Ecto neural progenitor cell (in vitro differentiated cells): Measurements from ENCODE around the gene FBXW7.

ENCODE experiments used
- DNase-seq: peaks from one replicate; pipeline ENCODE4 v3.0.0-alpha.2; 2018; ENCODE audit warnings: low spot score

FBXW7 gene

DNA sequence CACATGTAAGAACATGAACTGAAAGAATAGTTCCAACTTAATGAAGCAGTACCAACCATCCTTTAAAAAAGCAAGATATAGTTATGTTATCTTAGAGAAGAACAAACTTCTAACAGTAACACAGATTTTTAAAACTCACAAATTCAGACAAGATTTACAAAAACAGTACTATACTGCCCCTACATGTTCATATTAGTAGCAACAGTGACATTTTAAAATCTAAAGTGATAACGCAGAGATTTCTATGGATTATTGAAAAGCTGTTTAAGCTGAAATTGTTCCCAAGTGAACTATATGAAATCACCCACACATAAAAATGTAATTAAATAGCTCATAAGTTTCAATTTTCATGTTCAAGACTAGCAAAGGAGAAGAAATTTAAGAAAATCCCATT is 166.0 kb downstream of the FBXW7 start:
- no peak for DNase-seq

DNA sequence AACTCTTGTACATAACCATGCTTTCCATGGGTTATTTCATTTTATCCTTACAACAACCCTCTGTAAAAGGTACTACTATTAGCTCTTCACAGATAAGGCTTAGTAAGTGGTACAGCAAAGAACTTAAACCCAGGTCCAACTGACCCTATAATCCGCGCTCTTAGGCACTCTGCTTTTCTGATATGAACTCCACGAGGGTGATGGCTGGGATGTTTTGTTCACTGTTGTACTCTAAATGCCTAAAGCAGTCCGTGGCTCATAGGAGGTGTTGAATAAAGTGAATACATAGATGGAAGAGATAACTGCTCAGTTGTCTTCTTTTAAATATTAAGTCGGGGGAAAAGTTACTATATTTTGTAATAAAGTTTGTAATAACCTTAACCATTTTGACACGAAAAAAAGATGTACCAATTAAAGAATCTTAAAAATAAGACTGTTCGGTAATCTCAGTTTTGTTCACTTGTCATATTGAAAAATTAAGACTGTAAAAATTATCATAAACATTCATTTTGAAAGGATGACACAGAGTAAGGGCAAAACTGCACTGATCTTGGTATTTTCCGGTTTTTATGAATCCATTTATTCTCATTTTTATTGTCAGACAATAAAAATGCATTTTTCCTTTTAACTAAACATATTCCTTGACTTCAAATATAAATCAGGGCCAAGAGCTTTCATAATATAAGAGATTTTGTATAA is 166.5 kb downstream of the FBXW7 start:
- DNase-seq: no peak

DNA sequence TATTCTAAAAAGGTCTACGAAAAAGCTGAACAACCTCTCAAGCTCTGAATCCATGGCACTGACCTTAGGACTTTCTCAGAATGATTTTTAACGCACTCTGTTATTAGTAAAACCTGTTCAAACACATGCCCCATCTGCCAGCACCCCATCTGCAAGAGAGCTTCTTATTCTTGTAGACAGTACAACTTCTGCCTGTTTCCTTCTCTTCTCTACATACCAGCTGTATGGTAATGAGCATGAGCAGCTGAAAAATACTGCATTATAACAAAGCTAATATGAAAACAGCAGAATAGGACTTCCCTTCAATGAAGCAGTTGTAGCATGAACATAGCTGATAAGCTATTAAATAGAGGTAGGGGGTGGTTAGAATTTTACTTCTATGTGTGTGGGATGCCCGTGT is 167.9 kb downstream of the FBXW7 start:
- no peak for DNase-seq

DNA sequence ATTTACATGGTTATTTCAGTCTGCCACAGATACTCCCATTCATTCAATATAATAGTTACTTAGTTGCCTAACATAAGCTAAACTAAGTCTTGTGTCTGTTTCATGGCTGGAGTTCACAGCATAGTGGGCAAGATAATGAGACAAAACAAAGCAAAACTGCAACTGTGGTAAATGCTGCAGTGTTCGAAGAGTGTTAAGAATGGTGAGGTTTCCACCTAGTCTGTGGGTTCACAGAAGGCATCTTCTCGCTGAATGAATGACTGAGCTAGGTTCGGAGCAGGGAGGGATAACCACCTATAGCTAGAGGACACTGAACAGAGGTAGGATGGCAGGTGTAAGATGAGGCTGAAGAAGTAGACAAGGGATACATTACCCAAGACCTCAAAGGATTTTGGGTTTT is 171.0 kb downstream of the FBXW7 start:
- DNase-seq: no peak

DNA sequence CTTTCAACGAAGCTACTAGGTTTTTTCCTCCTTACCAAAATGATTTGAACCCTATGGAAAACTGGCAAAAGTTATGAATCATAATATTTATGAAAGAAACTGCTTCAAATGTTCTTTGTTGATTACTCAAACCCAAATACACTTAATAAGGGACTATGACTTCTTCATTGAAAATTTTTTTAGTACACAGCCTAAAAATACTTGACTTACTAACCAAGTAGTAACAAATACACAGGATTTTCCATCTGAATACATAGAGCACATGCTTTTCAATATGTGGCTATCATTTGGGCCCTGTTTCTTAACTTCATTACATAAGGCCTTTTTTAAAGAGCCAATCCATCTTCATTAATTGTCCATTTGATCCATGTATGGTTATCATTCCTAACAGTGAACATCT is 171.5 kb downstream of the FBXW7 start:
- DNase-seq: no peak

DNA sequence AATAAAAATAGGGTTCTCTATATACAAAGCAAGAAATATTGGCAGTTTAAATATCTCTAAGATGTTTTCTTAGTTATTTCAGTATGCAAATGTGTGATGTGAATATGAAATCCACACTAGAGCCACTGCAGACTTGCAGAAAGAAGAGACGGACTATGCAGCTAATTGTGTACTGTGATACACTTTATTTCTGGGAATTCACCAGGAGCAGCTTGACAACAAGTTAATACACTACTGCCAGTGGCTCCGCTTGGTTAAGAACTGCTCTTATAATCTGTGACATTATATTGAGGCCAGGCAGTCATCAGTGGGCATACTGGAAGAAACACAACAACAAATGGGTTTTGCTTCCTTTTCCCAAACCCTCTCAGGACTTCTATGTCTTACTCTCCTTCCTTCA is 172.0 kb downstream of the FBXW7 start:
- no peak for DNase-seq

DNA sequence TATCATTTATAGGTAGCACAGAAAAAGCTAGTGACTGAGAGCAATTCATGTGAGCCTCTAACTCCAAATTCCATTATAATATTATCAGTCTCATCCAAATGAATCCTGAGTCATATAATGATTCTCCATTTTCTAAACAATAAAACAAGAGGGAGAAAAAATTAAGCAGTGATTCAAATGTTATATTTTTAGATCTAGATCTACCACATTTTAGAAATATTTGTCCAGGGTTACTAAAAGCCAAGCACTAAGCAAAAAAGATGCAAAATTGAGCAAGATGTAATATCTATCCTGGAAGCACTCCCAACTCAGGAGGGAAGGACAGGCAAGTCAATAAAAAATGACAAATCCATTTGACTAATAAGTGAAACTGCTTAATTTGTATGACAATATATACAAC is 172.8 kb downstream of the FBXW7 start:
- no peak for DNase-seq

DNA sequence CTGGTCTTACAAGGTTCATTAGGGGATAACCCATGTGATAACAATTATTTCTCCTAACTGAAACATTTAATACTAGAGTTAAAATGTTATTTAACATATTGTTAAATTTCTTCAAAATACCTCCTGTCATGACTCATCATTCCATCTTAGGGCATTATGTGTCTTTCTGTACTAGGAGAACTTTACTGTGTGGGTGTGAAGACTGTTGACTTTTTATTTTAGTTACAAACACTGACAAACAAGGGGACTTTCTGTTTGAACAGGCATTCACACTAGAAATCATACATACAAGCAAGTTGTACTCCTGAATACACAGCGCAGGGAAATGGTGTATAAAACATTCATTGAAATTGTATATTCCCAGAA is 175.9 kb downstream of the FBXW7 start:
- DNase-seq: no peak

DNA sequence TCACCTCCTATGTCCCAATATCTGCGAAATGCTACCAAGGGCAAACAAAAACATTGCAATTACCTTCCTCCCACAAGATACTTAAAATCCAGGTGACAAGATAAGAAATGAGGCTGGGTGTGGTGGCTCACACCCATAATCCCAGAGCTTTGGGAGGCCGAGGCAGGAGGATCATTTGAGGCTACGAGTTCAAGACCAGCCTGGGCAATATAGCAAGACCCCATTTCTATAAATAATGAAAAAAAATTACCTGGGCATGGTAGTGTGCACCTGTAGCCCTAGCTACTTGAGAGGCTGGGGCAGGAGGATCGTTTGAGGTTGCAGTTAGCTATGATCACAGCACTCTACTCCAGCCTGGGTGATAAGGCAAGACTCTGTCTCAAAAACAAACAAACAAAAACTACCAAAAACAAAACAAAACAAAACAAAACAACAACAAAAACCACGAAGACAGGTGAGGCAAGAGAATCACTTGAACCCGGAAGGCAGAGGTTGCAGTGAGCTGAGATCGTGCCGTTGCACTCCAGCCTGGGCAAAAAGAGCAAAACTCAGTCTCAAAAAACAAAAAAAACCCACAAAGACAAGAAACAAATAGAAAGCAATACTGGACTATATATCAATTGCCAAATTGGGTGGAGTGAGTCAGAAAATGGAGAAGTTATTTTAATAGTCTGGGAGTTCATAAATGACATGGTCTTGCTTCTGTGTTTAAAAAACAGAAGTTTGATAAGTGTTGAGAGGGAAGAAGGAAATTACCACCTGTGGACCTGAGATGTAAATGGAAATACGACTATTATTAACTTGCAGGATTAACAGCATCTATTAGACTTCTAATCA is 176.5 kb downstream of the FBXW7 start:
- no peak for DNase-seq

DNA sequence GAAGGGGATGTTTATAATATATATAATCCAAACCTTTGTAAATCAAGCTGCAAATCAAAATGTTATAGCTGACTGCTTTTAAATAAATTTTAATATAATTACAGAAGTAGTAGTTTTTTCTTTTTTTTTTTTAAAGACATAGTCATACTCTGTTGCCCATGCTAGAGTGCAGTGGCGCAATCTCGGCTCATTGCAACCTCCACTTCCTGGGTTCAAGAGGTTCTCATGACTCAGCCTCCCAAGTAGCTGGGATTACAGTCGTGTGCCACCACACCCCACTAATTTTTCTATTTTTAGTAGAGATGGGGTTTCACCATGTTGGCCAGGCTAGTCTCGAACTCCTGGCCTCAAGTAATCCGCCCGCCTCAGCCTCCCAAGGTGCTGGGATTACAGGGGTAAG is 178.7 kb downstream of the FBXW7 start:
- DNase-seq: no peak

DNA sequence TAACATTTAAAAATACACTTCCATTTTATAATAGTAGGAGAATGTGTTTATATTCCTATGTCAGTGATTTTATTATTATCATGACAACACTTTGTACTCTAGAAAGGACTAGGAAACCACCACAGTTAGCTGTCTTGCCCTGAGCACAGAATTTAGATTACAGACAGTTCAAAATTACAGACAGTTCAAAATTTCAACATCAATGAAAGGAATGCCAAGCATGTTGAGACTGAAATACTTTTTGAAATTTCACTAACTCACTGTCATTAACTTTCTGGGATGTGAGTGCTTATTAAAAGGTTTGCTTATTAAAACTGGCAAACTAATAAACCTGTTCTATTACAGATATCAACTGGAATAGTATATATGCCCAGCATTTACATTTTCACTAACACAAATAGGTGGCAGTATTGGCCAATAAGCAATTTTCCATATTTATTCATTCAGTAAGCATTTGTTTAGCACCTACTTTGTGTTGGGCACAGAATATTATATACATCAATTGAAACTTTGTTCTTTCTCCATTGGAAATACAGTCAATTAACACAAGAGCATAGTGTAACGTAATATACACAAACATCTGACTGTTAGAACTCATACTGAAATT is 179.4 kb downstream of the FBXW7 start:
- no peak for DNase-seq

DNA sequence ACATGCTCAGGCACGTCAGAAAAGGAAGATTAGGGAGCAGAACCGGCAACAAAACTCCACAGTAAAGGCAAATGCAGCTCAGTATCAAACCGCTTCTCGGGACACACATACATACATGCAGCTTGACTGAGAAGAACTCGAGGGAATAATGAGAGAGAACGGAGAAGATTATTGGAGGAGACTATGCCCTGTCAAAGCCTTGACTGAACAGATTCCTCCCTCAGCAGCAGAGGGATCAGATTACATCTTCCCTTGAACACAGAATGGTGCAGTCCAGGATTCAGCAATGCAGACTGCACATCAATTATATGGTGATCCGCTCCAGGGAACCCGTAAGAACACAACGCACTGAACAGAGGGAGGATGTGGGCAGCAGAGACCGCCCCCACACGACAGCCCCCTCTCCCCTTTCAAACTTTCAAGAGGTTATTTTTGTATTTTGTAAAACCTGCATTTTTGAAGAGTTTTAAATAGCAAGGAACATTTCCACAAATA is 183.2 kb downstream of the FBXW7 start:
- peak; percentile 62 for DNase-seq

DNA sequence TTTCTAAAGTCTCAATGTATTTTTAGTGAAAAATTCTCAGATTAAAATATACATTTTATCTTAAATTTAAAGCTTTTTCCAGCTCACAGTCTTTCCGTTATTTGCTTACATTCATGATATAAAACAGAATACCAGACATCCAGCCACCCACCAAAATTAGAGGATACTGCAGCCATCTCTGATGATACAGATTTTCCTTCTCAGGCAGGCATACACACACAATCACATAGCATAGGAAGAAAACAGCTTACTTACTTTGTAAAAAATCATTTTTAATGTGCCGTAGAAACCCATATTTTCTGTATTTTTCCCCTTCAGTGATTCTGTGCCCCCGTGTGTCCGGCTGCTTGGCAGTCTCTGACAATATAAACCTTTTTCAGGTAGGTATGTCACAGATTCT is 183.7 kb downstream of the FBXW7 start:
- no peak for DNase-seq

DNA sequence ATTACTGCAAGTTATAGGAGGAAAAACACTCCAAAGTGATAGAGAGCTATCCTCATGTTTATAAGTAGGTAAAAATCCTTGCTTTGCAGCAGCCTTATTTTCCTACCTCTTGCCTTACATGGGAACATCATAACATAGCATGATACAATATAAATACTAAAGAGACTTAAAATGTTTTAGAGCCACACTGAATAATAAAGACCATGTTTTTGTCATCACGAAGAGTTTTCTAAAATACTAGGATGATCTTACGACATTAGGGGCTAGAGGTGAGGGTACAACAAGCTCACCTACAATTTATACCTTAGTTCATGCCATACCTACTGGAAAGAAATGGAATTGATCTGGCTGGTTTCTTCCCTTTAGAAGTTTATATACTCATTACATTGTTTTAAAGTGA is 184.8 kb downstream of the FBXW7 start:
- DNase-seq: no peak

DNA sequence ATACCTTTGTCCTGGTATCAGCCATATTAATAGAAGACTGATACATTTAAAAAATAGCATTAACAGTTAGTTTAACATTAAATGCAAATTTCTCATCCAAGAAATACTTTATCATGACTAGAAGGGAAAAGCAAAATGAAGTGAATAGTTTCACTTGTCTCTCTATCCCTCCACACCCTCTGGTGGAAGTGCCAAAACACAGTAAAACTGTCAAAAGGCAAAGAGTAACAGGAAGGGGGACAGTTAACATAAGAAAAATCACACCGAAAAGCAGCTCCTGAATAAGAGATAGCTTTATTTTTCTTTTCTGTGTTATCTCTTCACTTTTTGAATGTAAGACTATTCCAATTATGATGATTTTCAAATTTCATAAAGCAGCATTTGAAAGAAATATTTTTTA is 187.2 kb downstream of the FBXW7 start:
- DNase-seq: no peak

DNA sequence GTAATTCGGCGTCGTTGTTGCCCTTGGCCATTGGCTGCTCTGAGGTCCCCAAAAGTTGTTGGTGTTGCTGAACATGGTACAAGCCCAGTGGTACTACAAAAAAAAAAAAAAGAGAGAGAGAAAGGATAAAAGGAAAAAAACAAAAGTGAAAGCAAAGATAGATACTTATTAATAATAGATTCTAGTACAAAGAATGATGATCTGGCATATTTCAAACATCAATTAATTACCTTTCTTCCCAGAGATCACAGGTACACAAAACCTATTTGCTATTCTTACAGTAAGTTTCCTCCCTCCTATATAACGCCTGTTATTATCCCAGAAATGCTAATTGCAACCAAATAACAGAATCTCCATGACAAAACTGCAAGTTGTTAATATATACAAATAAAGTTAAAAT is 188.9 kb downstream of the FBXW7 start:
- no peak for DNase-seq

DNA sequence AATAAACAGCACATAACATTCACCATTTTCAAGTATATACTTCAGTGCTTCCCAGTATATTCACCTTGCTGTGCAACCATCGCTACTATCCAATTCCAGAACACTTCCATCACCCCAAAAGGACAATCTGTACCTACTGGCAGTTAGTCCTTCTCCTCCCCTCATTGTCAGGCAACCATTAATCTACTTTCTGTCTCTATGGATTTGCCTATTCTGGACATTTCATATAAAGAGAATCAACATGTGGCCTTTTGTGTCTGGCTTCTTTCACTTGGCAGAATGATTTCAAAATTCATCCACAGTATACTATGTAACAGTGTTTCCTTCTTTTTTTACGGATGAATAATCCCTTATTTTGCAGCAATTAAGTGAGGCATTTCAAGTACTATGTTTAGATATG is 189.4 kb downstream of the FBXW7 start:
- no peak for DNase-seq

DNA sequence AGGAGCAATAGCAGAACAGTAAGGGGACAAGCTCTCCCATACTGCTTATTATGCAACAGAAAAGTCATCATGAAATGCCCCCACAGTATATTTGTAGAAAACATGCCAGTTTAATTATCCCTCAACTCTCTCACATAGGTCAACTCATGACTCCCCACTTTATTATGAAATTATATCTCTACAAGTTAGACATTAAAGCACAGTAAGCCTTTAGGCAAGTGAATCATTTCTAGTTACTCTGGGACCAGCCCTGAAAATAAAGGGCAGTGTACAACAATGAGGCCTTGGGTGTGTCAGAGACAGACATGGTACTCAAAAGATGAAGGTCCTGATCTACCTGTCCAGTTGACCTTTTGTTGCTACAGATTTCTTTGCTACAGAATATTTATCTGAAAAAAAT is 191.9 kb downstream of the FBXW7 start:
- DNase-seq: no peak

DNA sequence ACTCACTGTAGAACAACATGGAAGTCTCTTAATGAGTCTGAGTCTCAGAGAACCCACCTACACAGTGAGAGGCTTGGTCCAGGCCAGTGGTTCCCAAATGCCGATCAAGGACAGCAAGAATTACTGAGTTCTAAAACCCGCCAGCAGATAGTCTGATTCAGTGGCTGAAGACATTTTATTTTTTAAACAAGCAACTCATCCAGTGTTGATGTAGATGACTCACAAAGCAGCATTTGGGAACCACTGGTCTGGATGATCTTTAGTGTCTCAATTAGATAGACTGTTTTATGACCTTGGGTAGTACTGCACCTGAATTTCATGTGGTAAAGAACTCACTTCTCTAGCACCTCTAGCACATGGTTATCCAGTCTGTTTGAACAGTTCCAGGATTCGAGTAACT is 193.6 kb downstream of the FBXW7 start:
- DNase-seq: no peak

DNA sequence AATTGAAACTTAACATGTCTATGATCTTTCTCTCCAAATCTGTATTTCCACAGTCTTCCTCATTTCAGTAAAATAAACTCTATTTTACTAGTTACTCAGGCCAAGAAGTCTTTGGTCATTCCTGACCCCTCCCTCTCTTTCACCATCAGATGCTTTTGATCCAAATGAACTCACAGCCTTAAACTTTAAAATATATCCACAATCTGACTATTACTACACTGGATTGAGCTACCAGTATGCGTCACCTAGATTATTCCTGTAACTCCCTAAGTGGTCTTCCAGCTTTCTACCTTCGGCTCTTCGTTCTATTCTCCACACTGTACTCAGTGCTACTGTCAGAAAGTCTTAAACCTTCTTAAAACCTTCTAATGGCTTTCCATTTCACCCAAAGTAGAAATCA is 195.1 kb downstream of the FBXW7 start:
- no peak for DNase-seq

DNA sequence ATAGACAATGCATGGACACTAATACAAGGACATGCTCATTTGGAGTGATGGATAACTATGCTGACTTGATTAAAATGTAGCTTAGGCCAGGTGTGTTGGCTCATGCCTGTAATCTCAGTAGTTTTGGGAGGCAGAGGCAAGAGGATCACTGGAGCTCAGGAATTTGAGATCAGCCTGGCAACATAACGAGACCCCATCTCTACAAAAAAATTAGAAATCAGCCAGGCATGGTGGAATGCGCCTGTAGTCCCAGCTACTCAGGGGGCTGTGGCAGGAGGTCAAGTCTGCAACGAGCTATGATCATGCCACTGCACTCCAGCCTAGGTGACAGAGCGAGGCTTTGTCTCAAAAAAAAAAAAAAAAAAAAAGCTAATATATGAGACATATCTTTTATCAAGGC is 196.3 kb downstream of the FBXW7 start:
- no peak for DNase-seq

DNA sequence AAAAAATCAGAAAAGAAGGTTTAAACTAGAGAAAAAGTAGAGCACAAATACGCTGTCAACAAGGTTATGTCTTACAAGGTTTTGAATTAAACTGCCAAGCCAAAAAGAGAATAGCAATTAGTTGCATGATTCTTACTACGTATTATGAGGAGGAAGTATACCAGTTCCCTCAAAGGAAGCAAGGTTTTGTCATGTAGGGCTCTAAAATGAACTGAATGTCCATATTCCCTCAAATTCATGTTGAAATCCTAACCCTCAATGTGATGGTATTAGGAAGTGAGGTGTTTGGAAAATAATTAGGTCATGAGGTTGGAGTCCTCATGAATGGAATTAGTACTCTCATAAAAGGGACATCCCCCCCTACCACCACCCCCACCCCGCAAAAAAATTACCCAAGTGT is 201.0 kb downstream of the FBXW7 start:
- no peak for DNase-seq

DNA sequence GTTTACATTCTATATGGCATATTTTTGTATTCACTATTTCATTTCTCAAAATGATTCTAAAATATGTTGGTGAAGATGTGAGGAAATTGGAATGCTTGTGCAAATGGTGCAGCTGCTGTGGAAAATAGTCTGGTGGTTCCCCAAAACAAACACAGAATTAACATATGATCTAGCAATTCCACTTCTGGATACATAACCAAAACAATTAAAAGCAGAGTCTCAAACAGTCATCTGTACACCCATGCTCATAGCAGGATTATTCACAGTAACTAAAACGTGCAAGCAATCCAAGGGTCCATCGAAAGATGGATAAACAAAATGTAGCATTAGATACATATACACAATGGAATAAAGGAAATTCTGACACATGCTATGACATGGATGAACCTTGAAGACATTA is 204.8 kb downstream of the FBXW7 start:
- DNase-seq: no peak
